NCI-H2196 treated with DMSO at 0.1 percent for 48 hours (cell line): ENCODE measurements around the gene INO80D.

Source experiments
- DNase-seq: peaks from one replicate; lab custom pipeline; 2025; ENCODE audit not compliant: unreplicated experiment; lab: John Stamatoyannopoulos, UW

The INO80D gene

DNA sequence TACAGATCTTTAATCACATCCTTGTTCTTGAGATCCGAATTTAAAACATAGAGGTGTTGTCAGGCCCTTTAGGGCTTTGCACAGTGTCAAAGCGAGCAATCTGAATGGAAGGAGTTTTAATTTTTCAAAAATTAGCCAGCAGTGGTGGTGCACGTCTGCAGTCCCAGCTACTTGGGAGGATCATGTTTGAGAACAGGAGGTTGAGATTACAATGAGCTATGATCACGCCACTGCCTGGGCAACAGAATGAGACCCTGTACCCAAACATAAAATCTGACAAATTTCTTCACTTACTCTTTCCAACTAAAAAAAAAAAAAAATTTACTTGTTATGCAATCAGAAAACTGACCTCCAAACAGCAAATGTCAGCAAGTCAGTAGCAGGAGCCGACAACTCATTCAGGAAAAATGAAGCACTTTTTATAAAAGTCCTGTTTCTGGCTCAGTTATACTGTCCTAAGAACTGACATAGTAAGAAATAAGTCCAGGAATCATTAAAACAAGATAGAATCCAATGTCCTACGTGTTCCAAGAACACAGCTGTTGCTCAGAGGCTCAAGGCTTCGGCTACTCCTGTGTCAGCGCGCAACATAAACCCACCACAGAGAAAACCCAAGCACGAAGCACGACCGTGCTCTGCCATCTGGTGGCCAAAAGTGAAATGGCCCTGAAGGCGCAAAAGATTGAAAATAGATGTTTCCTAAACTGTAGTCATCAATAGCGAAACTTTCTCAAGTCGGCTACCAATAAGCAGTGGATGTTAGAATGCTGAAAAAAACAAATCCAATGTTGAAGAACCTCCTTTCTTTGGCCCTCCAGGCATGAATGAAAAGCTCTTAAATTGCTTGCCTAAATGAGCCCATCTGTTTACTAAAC, 138.1 kb downstream of the INO80D start:
- no peak for DNase-seq

- no peak for DNase-seq
Observed at GRCh38 chr2:205946226-205946625, 139.7 kb downstream of the INO80D start.
